Measurements from ENCODE around the gene USP7. TPM values are rescaled to one million over a fixed set of nuclear protein-coding genes. Genes with fewer than 3 reads are reported as not detected.

USP7 gene
- total and polyA plus RNA-seq, 4 donors = 19.7 to 174 (median 56.0) TPM

- Histone ChIP-seq H3K36me3 (ENCODE audit: control insufficient read depth in 4 of 4, insufficient read depth in 4 of 4, low read length in 4 of 4) (peaks cover 30 to 40% (median 33%) of the 10 kb centered on the region in 4 donors), H3K27me3 (ENCODE audit: control insufficient read depth in 3 of 3, insufficient read depth in 3 of 3, low read length in 2 of 3) (no peaks in the 10 kb centered on the region), H3K4me1 (ENCODE audit: control insufficient read depth in 5 of 5, insufficient read depth in 5 of 5, low read length in 5 of 5) (peaks cover 0 to 6% (median 5%) of the 10 kb centered on the region in 5 donors), H3K9ac (ENCODE audit: insufficient read depth in 1 of 2, low read length in 2 of 2) (no peak overlapping the region), H3K27ac (ENCODE audit: low read depth in 1 of 2, low read length in 1 of 2) (no peak overlapping the region), H3K4me3 (no peak overlapping the region), H3K9me3 (ENCODE audit: control insufficient read depth in 4 of 4, insufficient read depth in 3 of 4, low read length in 3 of 4) (no peaks in the 10 kb centered on the region)
- WGBS, 2 donors = 89 to 91% methylated on average over 11 of the region's 11 CpGs
- DNase-seq (no peak), ATAC-seq (ENCODE audit: insufficient read depth, low FRiP score) (no peak)
- no peak for TF ChIP-seq CTCF (IDR thresholded peaks at IDR 0.05; ENCODE audit: control extremely low read depth, extremely low read depth)
Observed at GRCh38 chr16:8923199-8923598, 40.5 kb downstream of the USP7 start.

- Histone ChIP-seq H3K4me1 (ENCODE audit: control insufficient read depth in 5 of 5, insufficient read depth in 5 of 5, low read length in 5 of 5) (peaks cover 0 to 6% (median 0%) of the 10 kb centered on the region in 5 donors), H3K36me3 (ENCODE audit: control insufficient read depth in 4 of 4, insufficient read depth in 4 of 4, low read length in 4 of 4) (peaks cover 26 to 49% (median 30%) of the 10 kb centered on the region in 4 donors), H3K27me3 (ENCODE audit: control insufficient read depth in 3 of 3, insufficient read depth in 3 of 3, low read length in 2 of 3) (no peaks in the 10 kb centered on the region), H3K4me3 (no peak overlapping the region), H3K9ac (ENCODE audit: insufficient read depth in 1 of 2, low read length in 2 of 2) (no peak overlapping the region), H3K27ac (ENCODE audit: low read depth in 1 of 2, low read length in 1 of 2) (no peak overlapping the region), H3K9me3 (ENCODE audit: control insufficient read depth in 4 of 4, insufficient read depth in 3 of 4, low read length in 3 of 4) (no peaks in the 10 kb centered on the region)
- WGBS, 2 donors = 94 to 96% methylated on average over 10 of the region's 10 CpGs
- TF ChIP-seq CTCF (IDR thresholded peaks at IDR 0.05; ENCODE audit: control extremely low read depth, extremely low read depth) = no peak
- DNase-seq = no peak
- ATAC-seq (ENCODE audit: insufficient read depth, low FRiP score) = no peak
Observed at GRCh38 chr16:8921347-8921984, 42.2 kb downstream of the USP7 start.

GRCh38 chr16:8920645-8921346 lies 42.9 kb downstream of the USP7 start:
- no peak for ATAC-seq (ENCODE audit: insufficient read depth, low FRiP score)
- Histone ChIP-seq H3K9me3 (ENCODE audit: control insufficient read depth in 4 of 4, insufficient read depth in 3 of 4, low read length in 3 of 4) (no peaks in the 10 kb centered on the region), H3K36me3 (ENCODE audit: control insufficient read depth in 4 of 4, insufficient read depth in 4 of 4, low read length in 4 of 4) (peaks cover 27 to 51% (median 30%) of the 10 kb centered on the region in 4 donors), H3K4me3 (no peak overlapping the region), H3K27me3 (ENCODE audit: control insufficient read depth in 3 of 3, insufficient read depth in 3 of 3, low read length in 2 of 3) (no peaks in the 10 kb centered on the region), H3K9ac (ENCODE audit: insufficient read depth in 1 of 2, low read length in 2 of 2) (no peak overlapping the region), H3K4me1 (ENCODE audit: control insufficient read depth in 5 of 5, insufficient read depth in 5 of 5, low read length in 5 of 5) (peaks cover 0 to 6% (median 0%) of the 10 kb centered on the region in 5 donors), H3K27ac (ENCODE audit: low read depth in 1 of 2, low read length in 1 of 2) (no peak overlapping the region)
- DNase-seq = no peak
- TF ChIP-seq CTCF (IDR thresholded peaks at IDR 0.05; ENCODE audit: control extremely low read depth, extremely low read depth) = no peak
- 89 to 91% methylated on average over 6 of the region's 6 CpGs for WGBS, 2 donors

Data from lung (tissue), 12 donors.